ENCODE results near the gene GAA.

The GAA gene

DNA sequence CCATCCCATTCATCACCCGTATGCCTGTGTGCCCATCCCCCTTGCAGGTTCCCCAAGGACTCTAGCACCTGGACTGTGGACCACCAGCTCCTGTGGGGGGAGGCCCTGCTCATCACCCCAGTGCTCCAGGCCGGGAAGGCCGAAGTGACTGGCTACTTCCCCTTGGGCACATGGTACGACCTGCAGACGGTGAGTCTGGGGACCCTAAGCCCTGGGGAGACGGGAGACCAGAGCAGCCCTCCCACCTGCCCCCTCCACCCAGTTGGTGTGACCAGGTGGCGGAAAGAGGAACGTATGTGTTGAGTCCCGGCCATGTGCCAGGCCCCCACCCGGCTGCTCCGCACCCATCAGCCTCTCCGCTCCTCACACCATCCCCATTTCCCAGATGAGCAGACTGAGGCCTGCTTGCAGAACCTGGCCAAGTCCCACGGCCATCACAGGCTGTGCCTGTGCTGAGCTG is 15.6 kb downstream of the GAA start:
- DNase-seq (ENCODE audit: low read depth, low spot score) = no peak

DNA sequence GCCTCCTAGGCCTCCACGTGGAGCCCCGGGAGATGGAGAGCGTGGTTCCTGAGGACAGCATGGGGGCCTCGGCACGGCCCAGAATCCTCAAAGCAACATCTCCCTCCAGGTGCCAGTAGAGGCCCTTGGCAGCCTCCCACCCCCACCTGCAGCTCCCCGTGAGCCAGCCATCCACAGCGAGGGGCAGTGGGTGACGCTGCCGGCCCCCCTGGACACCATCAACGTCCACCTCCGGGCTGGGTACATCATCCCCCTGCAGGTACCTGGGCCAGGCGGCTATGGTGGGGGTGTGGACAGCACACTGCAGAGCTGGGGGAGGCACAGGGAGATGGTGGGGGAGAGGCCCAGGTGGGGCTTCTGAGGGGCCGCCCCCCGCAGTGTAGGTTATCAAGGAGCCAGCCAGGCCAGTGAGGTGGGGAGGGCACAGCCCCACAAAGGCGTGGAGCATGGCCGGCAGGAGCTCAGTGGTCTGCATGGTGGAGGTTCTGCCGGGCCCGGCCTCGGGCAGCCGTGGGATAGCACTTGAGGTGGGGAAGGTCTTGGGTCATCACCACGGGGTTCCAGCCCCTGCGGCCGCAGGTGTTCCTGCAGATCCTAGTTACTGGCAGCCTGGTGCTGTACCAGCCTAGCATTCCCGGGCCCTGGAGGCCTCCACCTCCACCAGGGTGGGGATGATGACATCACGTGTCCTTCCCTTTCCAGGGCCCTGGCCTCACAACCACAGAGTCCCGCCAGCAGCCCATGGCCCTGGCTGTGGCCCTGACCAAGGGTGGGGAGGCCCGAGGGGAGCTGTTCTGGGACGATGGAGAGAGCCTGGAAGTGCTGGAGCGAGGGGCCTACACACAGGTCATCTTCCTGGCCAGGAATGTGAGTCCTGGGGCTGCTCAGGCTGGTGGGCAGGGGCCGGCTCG is 16.4 kb downstream of the GAA start:
- no peak for DNase-seq (ENCODE audit: low read depth, low spot score)

DNA sequence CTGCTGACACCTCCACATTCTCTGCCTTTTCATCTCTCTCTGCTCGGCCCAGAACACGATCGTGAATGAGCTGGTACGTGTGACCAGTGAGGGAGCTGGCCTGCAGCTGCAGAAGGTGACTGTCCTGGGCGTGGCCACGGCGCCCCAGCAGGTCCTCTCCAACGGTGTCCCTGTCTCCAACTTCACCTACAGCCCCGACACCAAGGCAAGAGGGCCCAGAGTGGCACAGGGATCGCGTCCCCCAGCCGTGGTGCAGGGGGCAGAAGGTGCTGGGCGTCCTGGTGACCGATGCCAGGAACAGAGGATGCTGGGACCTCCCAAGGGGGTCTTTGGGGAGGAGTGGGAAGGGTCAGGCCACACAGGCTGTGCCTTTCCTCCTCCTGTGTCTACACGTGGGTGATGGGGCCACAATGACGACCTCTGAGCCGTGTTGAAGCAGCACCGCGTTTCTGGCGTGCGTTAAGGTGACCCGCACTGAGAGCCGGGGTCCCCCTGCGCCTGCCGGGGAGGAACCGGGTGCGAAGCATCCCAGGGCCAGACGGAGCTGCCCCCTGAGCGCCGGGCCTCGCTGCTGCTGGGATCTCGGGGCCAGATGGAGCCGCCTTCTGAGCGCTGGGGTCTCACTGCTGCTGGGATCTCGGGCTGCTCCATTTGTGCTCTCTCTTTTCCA is 17.4 kb downstream of the GAA start:
- no peak for DNase-seq (ENCODE audit: low read depth, low spot score)

DNA sequence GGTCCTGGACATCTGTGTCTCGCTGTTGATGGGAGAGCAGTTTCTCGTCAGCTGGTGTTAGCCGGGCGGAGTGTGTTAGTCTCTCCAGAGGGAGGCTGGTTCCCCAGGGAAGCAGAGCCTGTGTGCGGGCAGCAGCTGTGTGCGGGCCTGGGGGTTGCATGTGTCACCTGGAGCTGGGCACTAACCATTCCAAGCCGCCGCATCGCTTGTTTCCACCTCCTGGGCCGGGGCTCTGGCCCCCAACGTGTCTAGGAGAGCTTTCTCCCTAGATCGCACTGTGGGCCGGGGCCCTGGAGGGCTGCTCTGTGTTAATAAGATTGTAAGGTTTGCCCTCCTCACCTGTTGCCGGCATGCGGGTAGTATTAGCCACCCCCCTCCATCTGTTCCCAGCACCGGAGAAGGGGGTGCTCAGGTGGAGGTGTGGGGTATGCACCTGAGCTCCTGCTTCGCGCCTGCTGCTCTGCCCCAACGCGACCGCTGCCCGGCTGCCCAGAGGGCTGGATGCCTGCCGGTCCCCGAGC is 17.9 kb downstream of the GAA start:
- no peak for DNase-seq (ENCODE audit: low read depth, low spot score)

DNA sequence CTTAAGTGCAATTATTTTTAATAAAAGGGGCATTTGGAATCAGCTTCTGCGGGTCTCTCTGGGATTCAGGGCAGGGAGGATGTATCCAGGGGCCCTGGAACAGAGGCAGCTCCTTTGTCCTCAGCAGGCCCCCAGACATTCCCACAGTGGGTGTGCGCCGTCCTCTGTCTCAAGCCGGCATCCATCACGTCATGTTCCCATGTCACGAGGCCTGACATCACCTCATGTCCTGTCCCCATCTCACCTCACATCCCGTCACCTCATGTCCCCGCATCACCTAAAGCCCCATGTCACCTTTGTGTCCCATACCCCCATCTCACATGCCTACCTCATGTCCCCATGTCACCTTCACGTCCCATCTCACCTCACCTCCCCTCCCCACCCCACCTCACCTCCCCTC is 18.5 kb downstream of the GAA start:
- DNase-seq (ENCODE audit: low read depth, low spot score) = no peak

DNA sequence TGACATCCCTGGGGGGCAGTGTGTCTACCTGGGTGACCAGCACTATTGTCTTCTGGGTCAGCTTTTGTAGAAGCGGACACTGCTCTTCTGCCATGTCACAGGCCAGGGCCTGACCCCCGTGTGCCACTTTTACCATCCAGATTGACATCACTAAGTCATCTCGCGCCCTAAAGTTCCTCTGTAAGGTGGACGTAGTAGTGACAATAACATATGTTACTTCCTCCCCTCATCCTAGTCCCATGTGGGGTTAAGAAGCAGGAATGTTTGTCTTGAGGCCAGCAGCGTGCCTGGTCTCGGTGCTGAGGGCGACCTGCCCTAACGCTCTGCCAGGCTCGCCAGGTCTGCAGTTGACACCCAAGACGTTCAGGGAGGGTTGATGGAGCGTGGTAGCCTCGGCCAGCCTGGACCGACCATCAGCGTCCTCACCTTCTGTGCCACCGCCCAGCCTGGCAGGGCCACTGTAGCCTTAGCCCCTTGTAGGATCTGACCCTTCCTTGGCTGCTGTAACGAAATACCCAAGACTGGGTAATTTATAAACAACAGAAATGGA is 20.7 kb downstream of the GAA start:
- DNase-seq (ENCODE audit: low read depth, low spot score) = no peak

DNA sequence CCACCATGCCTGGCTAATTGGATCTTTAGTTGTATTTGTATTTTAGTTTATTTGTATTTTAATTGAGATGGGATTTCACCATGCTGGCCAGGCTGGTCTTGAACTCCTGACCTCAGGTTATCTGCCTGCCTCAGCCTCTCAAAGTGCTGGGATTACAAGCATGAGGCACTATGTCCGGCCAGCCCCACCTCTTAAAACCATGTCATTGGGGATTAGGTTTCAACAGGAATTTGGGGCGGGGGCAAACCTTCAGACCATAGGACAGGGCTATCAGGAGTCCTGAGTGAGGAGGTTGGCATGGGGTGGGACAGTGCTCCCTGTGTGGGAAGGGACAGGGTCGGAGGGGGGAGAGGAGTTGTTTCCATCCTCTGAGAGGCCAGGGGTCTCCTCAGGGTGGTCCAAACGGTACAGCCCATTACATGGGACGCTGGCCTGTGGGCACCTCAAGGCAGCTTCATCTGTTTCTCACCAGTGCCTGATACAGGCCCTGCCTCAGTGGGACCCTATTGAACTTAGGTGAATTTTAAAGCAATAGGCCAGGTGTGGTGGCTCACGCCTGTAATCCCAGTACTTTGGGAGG is 21.6 kb downstream of the GAA start:
- no peak for DNase-seq (ENCODE audit: low read depth, low spot score)

DNA sequence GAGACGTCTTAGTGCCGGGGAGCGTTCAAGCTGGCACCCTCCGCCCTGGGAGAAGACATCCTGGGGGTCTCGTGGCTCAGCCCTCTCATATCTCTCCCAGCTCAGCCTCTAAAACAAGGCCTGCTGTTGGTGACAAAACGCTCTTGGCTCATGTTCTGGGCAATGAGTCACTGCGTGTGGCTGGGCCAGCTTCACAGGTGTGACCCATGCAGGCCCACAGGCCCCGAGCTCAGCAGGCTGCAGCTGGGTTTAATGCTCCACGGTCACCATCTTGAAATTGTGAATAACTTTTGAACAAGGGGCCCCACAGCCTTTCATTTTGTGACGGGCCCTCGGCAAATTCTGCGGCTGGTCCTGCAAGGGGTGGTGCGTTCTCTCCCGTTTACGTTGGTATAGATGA is 22.4 kb downstream of the GAA start:
- DNase-seq (ENCODE audit: low read depth, low spot score) = no peak

DNA sequence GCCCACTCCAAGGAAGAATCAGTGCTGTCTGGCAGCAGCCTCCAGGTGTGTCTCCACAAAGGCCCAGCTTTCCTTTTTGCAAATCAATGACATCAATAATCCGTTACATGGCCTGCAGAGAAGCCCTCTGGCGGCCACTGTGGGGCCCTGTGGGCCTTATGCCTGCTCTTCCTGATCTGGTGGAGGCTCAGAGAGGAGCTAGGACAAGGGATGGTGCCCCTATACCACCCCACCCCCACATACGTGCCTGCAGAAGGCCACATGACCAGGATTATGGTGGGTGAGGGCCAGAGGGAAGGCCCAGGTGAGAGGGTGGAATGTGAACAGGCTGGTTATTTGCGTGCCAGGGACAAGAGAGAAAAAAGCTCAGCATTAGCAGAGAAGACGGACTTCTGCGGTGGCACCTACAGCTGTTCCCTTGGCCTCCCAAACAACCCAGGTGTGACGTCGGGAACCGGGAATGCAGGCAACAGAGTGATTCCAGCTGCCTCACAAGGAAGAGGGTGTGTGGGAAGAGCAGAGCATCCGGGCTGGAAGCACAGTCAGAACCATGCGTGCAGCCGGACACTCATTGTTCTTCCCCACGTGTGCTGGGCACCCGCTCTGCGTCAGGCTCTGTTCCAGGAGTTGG is 23.1 kb downstream of the GAA start:
- DNase-seq (ENCODE audit: low read depth, low spot score) = no peak

DNA sequence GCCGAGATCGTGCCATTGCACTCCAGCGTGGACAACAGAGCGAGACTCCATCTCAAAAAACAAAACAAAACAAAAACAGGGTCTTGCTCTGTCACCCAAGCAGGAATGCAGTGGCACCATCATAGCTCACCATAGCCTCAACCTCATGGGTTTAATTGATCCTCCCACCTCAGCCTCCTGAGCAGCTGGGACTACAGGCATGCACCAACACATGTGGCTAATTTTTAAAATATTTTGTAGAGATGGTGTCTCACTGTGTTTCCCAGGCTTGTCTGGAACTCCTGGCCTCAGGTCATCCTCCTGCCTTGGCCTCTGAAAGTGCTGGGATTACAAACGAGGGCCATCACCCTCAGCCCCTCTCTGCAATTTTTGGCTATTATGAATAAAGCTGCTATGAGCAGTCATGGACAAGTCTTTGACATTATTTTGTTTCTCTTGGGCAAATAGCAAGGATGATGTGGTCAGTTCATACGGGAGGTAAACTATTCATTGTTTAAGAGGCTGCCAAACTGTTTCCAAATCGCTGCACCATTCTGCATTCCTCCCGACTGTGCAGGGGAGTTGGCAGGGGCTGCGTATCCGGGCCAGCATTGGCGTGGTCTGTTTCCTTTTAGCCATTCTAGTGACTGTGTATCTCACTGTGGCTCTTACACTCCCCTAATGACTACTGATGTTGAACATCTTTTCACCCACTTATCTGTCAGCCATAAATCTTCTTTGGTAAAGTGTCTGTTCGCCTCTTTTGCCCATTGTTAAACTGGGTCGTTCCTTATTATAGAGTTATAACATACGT is 24.5 kb downstream of the GAA start:
- DNase-seq (ENCODE audit: low read depth, low spot score) = no peak

DNA sequence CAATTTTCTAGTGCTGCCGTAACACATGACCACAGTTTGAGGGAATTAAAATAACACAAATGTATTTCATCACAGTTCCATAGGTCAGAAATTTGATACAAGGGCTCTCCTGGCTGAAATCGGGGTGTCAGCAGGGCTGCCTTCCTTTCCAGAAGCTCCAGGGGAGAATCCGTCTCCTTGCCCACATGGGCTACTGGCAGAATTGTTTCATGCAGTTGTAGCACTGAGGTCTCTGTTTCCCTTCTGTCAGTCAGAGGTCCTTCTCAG is 25.0 kb downstream of the GAA start:
- DNase-seq (ENCODE audit: low read depth, low spot score) = no peak

DNA sequence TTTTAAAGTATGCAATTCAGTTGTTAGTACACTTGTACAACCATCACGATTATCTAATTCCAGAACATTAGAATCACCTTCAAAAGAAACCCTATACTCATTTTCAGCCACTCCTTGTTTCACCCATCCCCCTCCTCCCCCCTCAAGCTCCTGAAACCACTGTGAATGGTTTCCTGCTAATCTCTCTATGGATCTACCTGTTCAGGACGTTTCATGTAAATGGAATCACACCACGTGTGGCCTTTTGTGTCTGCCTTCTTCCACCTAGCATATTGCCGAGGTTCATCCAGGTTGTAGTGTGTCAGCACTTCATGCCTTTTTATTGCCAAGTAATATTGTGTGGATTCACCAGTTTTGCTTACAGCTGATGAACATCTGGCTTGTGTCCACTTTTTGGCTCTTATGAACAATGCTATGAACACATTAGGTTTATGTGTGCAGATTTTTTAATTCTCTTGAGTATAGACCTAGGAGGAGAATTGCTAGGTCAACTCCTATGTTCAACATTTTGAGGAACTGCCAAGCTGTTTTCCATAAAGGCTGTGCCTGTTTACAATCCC is 27.7 kb downstream of the GAA start:
- no peak for DNase-seq (ENCODE audit: low read depth, low spot score)

DNA sequence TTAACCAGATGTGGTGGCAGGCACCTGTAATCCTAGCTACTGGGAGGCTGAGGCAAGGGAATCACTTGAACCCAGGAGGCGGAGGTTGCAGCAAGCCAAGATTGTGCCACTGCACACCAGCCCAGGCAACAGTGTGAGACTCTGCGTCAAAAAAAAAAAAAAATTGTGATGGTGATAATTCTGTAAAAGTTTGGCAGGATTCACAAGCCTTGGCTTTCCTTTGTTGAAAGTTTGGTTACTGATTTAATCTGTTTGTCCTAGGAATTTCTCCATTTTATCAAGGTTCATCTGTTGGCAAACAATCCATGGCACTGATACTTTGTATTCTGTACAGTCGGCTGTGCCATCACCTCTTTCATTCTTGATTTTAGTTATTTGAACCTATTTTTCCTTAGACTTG is 29.6 kb downstream of the GAA start:
- DNase-seq (ENCODE audit: low read depth, low spot score) = no peak

DNA sequence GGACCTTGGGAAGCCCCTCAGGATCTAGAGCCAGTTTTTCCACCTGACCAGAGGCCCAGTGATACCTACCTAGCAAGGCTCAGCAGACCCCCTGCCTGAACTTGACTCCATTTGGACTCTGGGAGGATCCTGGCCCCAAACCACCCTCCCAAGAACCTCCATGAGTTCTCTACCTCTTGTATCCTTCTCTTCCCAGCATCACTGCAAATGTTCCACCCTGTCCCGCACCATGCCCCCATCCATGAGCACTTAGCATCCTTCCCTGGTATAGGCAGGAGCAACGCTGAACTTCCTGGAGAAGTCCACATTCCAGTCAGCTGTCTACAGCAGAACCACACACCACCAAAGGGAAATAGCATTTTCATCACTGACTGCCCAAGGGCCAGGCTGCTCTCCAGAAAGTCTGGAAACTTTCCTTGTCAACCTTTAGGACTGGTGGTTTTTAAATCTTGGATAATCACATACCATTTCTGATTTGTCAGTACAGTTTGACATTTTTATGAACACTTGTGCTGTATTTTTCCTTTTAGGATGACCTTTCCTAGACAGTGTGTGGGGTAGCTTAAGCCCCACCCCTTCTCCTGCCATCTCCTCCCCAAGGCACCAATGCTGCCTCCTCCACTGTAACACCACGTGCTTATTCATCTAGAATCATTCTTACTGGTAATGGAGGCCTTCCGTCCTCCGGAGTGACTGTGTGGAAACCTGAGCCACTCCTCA is 31.7 kb downstream of the GAA start:
- DNase-seq (ENCODE audit: low read depth, low spot score) = no peak

DNA sequence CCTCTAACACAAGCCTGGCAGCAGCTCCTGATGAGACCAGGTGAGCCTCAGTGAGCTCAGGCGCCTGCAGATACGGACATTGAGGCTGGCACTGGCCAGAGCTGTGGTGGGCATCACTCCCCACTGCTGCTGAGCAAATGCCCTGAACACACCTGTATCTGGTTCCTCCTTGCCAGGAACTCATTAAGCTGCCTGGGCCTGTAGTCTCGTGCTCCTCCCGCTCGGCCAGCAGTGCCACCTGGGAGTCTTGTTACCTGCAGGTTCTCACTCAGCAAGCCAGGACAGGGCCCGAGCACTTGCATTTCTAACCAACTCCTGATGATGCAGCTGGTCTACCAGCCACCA is 32.2 kb downstream of the GAA start:
- no peak for DNase-seq (ENCODE audit: low read depth, low spot score)

DNA sequence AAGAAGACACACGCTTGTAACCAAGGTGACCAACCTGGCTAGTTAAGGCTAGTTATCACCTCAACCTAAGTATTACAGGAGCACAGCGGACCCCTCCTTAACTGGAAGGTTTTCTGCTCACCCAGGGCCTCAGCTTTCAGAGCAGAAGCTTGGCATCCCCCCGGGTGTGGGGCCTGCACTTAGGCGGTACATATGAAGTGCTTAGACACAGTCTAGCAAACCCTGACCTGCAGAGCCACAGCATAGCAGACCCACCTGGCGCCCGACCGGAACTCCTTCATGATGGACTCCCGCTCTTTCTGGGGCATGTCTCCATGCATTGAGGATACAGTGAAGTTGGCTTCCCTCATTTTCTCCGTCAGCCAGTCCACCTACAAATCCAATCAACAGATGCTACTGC is 35.8 kb downstream of the GAA start:
- no peak for DNase-seq (ENCODE audit: low read depth, low spot score)

DNA sequence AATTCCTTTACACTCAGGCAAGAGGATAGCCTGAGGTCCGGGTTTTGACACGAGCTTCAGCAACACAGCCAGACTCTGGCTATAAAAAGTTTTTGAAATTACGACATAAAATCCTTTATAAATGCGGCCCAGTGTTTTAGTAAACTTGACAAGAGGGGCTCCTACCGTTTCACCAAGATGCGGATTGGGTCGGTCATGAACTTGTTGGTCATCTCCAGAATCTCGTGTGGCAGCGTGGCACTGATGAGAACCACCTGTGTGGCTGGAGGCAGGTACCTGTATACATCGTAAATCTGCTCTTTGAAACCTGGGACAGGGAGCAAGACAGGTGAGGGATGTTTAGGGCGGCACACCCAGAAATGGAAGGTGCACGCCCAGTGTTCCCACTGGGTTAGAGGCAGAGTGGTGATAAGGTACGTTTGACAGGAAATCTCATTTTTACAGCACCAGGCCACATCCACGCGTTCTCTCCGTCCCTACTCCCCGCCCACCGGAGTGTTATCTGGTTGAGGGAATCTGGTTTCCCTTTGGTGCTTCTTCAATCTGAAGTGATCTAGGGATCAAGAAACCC is 37.6 kb downstream of the GAA start:
- DNase-seq (ENCODE audit: low read depth, low spot score) = no peak

DNA sequence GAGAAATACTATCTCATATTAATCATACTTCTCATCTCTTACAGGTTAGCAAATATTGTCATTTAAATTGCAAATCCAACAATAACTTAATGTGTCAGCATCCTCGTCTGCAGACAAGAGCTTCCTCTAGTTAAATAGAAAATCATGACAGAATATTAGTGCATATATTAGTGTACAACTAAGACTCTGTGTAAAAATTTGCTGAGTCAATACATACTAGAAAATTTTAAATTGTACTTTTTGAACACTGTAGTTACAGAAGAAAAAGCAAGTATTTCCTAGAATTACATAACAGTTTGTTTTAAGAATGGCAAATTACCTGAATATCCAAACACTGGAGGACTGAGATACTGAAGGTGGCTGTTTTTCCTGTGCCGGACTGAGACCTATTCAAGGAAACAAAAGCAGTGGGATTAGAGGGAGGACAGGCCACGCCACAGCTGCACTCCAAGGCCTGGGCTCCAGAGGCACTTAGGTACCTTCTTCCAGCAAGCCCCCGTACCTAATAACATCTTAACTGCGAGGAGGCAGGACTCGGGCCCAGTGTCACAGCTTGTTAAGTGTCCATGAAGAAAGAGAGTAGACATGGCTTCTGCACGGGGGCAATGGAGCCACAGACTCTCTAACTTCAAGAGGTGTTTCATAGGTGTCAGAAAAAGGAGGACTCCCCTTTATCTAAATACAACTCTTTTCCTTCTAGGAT is 40.2 kb downstream of the GAA start:
- DNase-seq (ENCODE audit: low read depth, low spot score) = no peak

DNA sequence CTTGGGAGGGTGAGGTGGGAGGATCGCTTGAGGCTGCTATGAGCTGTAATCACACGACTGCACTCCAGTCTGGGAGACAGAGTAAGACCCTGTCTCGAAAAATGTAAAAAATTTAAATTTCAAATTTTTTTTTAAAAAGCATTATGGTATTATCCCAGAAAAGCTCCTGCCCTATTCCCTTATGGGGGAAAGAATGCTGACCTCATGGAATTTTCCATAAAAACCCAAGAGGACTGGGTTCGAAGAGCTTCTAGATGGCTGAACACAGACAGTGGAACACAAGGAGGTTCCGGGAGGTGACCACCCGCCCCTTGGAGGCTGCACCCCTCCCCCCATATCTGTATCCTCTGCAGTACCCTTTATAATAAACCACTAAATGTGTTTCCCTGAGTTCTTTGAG is 41.5 kb downstream of the GAA start:
- DNase-seq (ENCODE audit: low read depth, low spot score) = no peak

Data from brain pericyte (primary cell).